Tibial artery (tissue), 4 donors: Measurements from ENCODE around the gene AQP9.

Source experiments
- DNase-seq, 2 donors: peaks; one replicate each; pipeline ENCODE4 v3.0.0-alpha.2; 2019
- H3K27ac ChIP-seq, 2 donors: fragments of 200-600 bp; sonication (generic) in 1 of 2; 1 replicate in 1 of 2; 2 replicates in 1 of 2; pipeline ENCODE4 v1.5.1; 2018 to 2019; ENCODE audit warnings: mild to moderate bottlenecking in 1 of 2
- H3K27me3 ChIP-seq, 2 donors: fragments of 200-600 bp; sonication (generic) in 1 of 2; one replicate each; pipeline versions ENCODE4 v1.5.1 to v1.6.0; 2016 to 2019
- H3K36me3 ChIP-seq, 3 donors: fragments of 200-600 bp; sonication (generic) in 2 of 3; one replicate each; pipeline ENCODE4 v1.5.1; 2016 to 2019; ENCODE audit warnings: mild to moderate bottlenecking in 2 of 3
- H3K4me1 ChIP-seq, 4 donors: fragments of 200-600 bp; sonication (generic) in 2 of 4; 1 replicate in 3 of 4; 2 replicates in 1 of 4; pipeline ENCODE4 v1.5.1; 2016 to 2019
- H3K4me3 ChIP-seq, 2 donors: fragments of 200-600 bp; sonication (generic) in 1 of 2; 1 replicate in 1 of 2; 2 replicates in 1 of 2; pipeline ENCODE4 v1.5.1; 2018 to 2019; ENCODE audit warnings: mild to moderate bottlenecking in 2 of 2
- H3K9me3 ChIP-seq, 3 donors: fragments of 200-600 bp; sonication (generic) in 1 of 3; one replicate each; pipeline ENCODE4 v1.5.1; 2016 to 2019
- CTCF ChIP-seq, 2 experiments: fragments of 200-600 bp in 1 of 2; fragments of 450-650 bp in 1 of 2; IDR thresholded peaks; one replicate each; pipeline ENCODE4 v1.5.1; 2017 to 2019; ENCODE audit warnings: antibody characterized with exemption in 2 of 2, mild to moderate bottlenecking in 1 of 2, moderate library complexity in 1 of 2
- intact Hi-C: fragments of 100-400 bp; cut with DNase I; formaldehyde crosslinking; loops from one replicate; pipeline ENCODE4 v1.15.0; 2023; ENCODE audit warnings: low total_unique reads

AQP9 gene

GRCh38 chr15:58115692-58116091 is 22.5 kb upstream of the AQP9 start:
- no peak for DNase-seq
- H3K4me1 ChIP-seq: no peaks in the 10 kb centered on the region
- no peak overlapping the region for H3K27ac ChIP-seq
- intact Hi-C loops: no loop called here
- no peak for TF ChIP-seq CTCF (IDR thresholded peaks at IDR 0.05)
- no peaks in the 10 kb centered on the region for H3K27me3 ChIP-seq
- no peak overlapping the region for H3K4me3 ChIP-seq
- H3K36me3 ChIP-seq: no peaks in the 10 kb centered on the region
- no peaks in the 10 kb centered on the region for H3K9me3 ChIP-seq

GRCh38 chr15:58117619-58118018 is 20.6 kb upstream of the AQP9 start:
- Histone ChIP-seq H3K9me3 (no peaks in the 10 kb centered on the region), H3K4me1 (no peaks in the 10 kb centered on the region), H3K4me3 (no peak overlapping the region), H3K27me3 (no peaks in the 10 kb centered on the region), H3K27ac (no peak overlapping the region), H3K36me3 (no peaks in the 10 kb centered on the region)
- TF ChIP-seq CTCF (IDR thresholded peaks at IDR 0.05): no peak
- no peak for DNase-seq
- intact Hi-C loops: no loop called here

GRCh38 chr15:58118272-58118671 is 19.9 kb upstream of the AQP9 start:
- intact Hi-C loops: no loop called here

GRCh38 chr15:58119016-58119415 is 19.2 kb upstream of the AQP9 start:
- TF ChIP-seq CTCF (IDR thresholded peaks at IDR 0.05): no peak

More at GRCh38 chr15:58118272-58118671, 19.9 kb upstream of the AQP9 start:
- Histone ChIP-seq H3K27ac (no peak overlapping the region), H3K27me3 (no peaks in the 10 kb centered on the region), H3K4me1 (no peaks in the 10 kb centered on the region), H3K4me3 (no peak overlapping the region), H3K36me3 (no peaks in the 10 kb centered on the region), H3K9me3 (no peaks in the 10 kb centered on the region)
- no peak for TF ChIP-seq CTCF (IDR thresholded peaks at IDR 0.05)
- no peak for DNase-seq

GRCh38 chr15:58124585-58124984 is 13.6 kb upstream of the AQP9 start:
- no peak for TF ChIP-seq CTCF (IDR thresholded peaks at IDR 0.05)
- H3K4me1 ChIP-seq: no peaks in the 10 kb centered on the region
- peaks cover 0 to 4% (median 3%) of the 10 kb centered on the region in 3 donors for H3K9me3 ChIP-seq
- DNase-seq: no peak
- no peaks in the 10 kb centered on the region for H3K27me3 ChIP-seq
- H3K4me3 ChIP-seq: no peak overlapping the region
- intact Hi-C loops: no loop called here
- no peak overlapping the region for H3K27ac ChIP-seq
- no peaks in the 10 kb centered on the region for H3K36me3 ChIP-seq

More at GRCh38 chr15:58119016-58119415, 19.2 kb upstream of the AQP9 start:
- H3K36me3 ChIP-seq: no peaks in the 10 kb centered on the region
- H3K4me1 ChIP-seq: no peaks in the 10 kb centered on the region
- intact Hi-C loops: no loop called here
- H3K27me3 ChIP-seq: no peaks in the 10 kb centered on the region
- no peak overlapping the region for H3K27ac ChIP-seq
- no peaks in the 10 kb centered on the region for H3K9me3 ChIP-seq
- no peak overlapping the region for H3K4me3 ChIP-seq
- no peak for DNase-seq

DNA sequence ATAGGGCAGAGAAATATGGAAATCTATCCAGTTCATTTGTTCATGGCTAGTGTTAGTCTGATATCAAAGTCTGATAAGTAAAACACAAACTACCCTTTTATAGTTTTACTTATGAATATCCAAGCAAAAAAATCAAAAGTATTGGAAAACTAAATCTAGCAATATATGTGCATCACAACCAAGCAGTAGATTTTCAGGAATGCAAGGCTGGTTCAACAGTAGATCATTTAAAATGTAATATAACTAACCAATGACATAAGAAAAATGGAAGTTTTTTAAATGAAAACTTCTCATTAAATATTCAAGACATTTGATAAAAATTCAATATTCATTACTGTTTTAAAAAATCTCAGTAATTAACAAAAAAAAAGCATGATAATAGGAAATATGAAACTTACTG is 12.8 kb upstream of the AQP9 start:
- TF ChIP-seq CTCF (IDR thresholded peaks at IDR 0.05): no peak

More for the DNA sequence above, 12.8 kb upstream of the AQP9 start:
- Histone ChIP-seq H3K27me3 (no peaks in the 10 kb centered on the region), H3K27ac (no peak overlapping the region), H3K4me1 (no peaks in the 10 kb centered on the region), H3K9me3 (peaks cover 0 to 4% (median 3%) of the 10 kb centered on the region in 3 donors), H3K36me3 (no peaks in the 10 kb centered on the region), H3K4me3 (no peak overlapping the region)
- DNase-seq: no peak
- intact Hi-C loops: no loop called here
